B cell (primary cell): ENCODE measurements around the gene SIRT4.

Experiments
- EZH2 ChIP-seq: IDR thresholded peaks from 2 replicates; pipeline ENCODE4 v1.6.1; 2012; ENCODE audit warnings: borderline replicate concordance, low read depth, mild to moderate bottlenecking, moderate library complexity, low read length; ENCODE audit not compliant: insufficient read depth, poor library complexity, severe bottlenecking
- TF ChIP-seq, protein P1 (sequence below): fragments of 200-600 bp; IDR thresholded peaks from one replicate; pipeline ENCODE4 v1.8.0; 2022; ENCODE audit warnings: antibody characterized with exemption, mild to moderate bottlenecking

DNA sequence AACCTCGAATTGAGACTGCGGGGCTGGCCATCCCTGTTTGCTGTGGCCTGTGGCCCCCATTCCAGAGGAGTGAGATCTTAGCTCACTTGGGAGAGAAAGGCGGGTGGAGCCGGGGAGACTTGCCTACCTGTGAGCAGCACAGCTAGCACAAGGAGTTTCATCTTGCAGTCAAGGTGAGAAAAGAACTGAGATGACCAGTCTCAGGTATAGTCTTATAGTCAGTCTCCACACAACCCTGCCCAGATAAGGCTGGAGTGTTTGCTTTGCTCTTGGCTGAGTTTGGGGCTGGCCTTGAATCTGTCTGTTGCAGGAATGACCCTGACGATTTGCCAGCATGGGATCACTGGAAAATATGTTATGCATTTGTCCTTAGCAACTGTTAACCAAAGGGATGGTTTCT lies 25.5 kb downstream of the SIRT4 start, which contains the start of gene PLA2G1B:
- TF ChIP-seq, protein P1, sequence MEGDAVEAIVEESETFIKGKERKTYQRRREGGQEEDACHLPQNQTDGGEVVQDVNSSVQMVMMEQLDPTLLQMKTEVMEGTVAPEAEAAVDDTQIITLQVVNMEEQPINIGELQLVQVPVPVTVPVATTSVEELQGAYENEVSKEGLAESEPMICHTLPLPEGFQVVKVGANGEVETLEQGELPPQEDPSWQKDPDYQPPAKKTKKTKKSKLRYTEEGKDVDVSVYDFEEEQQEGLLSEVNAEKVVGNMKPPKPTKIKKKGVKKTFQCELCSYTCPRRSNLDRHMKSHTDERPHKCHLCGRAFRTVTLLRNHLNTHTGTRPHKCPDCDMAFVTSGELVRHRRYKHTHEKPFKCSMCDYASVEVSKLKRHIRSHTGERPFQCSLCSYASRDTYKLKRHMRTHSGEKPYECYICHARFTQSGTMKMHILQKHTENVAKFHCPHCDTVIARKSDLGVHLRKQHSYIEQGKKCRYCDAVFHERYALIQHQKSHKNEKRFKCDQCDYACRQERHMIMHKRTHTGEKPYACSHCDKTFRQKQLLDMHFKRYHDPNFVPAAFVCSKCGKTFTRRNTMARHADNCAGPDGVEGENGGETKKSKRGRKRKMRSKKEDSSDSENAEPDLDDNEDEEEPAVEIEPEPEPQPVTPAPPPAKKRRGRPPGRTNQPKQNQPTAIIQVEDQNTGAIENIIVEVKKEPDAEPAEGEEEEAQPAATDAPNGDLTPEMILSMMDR, result no peak
- no peak for TF ChIP-seq EZH2
